Nephron (organoid): ENCODE data around the gene CCL21.
"Not testable (repeated sequence)": the region's sequence is repeated elsewhere in the genome, so short reads cannot be mapped to it uniquely, and the experiment has no call there.

Source experiments
- H3K27ac Mint-ChIP-seq, 3 experiments: 2 replicates each; pipeline ENCODE4 v1.8.0; 2020; ENCODE audit warnings: mixed read lengths in 3 of 3, mild to moderate bottlenecking in 2 of 3, moderate library complexity in 1 of 3
- H3K27me3 Mint-ChIP-seq: 2 replicates; pipeline ENCODE4 v1.8.0; 2021; ENCODE audit warnings: low read depth, mild to moderate bottlenecking, moderate library complexity, mixed read lengths
- H3K36me3 Mint-ChIP-seq: 2 replicates; pipeline ENCODE4 v1.8.0; 2020; ENCODE audit warnings: low read depth, mixed read lengths
- H3K4me1 Mint-ChIP-seq: 2 replicates; pipeline ENCODE4 v1.8.0; 2020; ENCODE audit warnings: mixed read lengths
- H3K4me3 Mint-ChIP-seq, 3 experiments: 2 replicates each; pipeline ENCODE4 v1.8.0; 2020; ENCODE audit warnings: mild to moderate bottlenecking in 3 of 3, mixed read lengths in 3 of 3, moderate library complexity in 2 of 3
- H3K9me3 Mint-ChIP-seq: 2 replicates; pipeline ENCODE4 v1.8.0; 2020; ENCODE audit warnings: mixed read lengths
- CTCF ChIP-seq, 3 experiments: fragments of 200-600 bp; sonication (generic); IDR thresholded peaks; one replicate each; pipeline ENCODE4 v1.5.0; 2021; ENCODE audit warnings: antibody characterized with exemption in 3 of 3; ENCODE audit not compliant: unreplicated experiment in 3 of 3

Gene CCL21

GRCh38 chr9:34741628-34742027 lies 31.7 kb upstream of the CCL21 start:
- Mint-ChIP-seq H3K27ac (peak overlapping the region in 1 of 3 experiments; percentile 21), H3K9me3 (no peaks in the 10 kb centered on the region), H3K27me3 (no peaks in the 10 kb centered on the region), H3K36me3 (no peaks in the 10 kb centered on the region), H3K4me3 (no peak overlapping the region), H3K4me1 (peaks cover 14% of the 10 kb centered on the region)
- TF ChIP-seq CTCF (IDR thresholded peaks at IDR 0.05; ENCODE audit: unreplicated experiment in 3 of 3) = no peak

GRCh38 chr9:34740176-34740575 lies 30.2 kb upstream of the CCL21 start:
- not testable (repeated sequence) for H3K36me3 Mint-ChIP-seq

GRCh38 chr9:34737677-34738260 lies 27.8 kb upstream of the CCL21 start:
- Mint-ChIP-seq H3K36me3 (no peaks in the 10 kb centered on the region), H3K27me3 (no peaks in the 10 kb centered on the region), H3K9me3 (no peaks in the 10 kb centered on the region), H3K4me3 (no peak overlapping the region), H3K27ac (no peak overlapping the region), H3K4me1 (peaks cover 6% of the 10 kb centered on the region)
- TF ChIP-seq CTCF (IDR thresholded peaks at IDR 0.05; ENCODE audit: unreplicated experiment in 3 of 3) = no peak

More at GRCh38 chr9:34740176-34740575, 30.2 kb upstream of the CCL21 start:
- H3K27me3 Mint-ChIP-seq, H3K9me3 Mint-ChIP-seq, H3K4me3 Mint-ChIP-seq, H3K27ac Mint-ChIP-seq: not testable (repeated sequence)
- H3K4me1 Mint-ChIP-seq = peaks cover 13% of the 10 kb centered on the region

GRCh38 chr9:34734720-34735119 lies 24.8 kb upstream of the CCL21 start:
- Mint-ChIP-seq H3K27me3 (peaks cover 3% of the 10 kb centered on the region), H3K4me3 (no peak overlapping the region), H3K4me1 (no peaks in the 10 kb centered on the region), H3K9me3 (no peaks in the 10 kb centered on the region), H3K36me3 (no peaks in the 10 kb centered on the region), H3K27ac (peak overlapping the region in 1 of 3 experiments; percentile 58)
- TF ChIP-seq CTCF (IDR thresholded peaks at IDR 0.05; ENCODE audit: unreplicated experiment in 3 of 3) = no peak

- Mint-ChIP-seq H3K27ac (no peak overlapping the region), H3K9me3 (no peaks in the 10 kb centered on the region), H3K27me3 (peaks cover 5% of the 10 kb centered on the region), H3K36me3 (no peaks in the 10 kb centered on the region), H3K4me1 (no peaks in the 10 kb centered on the region), H3K4me3 (no peak overlapping the region)
- TF ChIP-seq CTCF (IDR thresholded peaks at IDR 0.05; ENCODE audit: unreplicated experiment in 3 of 3) = no peak
These were observed 22.9 kb upstream of the CCL21 start for GRCh38 chr9:34732886-34733285.

GRCh38 chr9:34732478-34732877 lies 22.5 kb upstream of the CCL21 start:
- Mint-ChIP-seq H3K9me3 (no peaks in the 10 kb centered on the region), H3K27ac (no peak overlapping the region), H3K4me1 (no peaks in the 10 kb centered on the region), H3K27me3 (peaks cover 9% of the 10 kb centered on the region), H3K36me3 (no peaks in the 10 kb centered on the region), H3K4me3 (no peak overlapping the region)
- TF ChIP-seq CTCF (IDR thresholded peaks at IDR 0.05; ENCODE audit: unreplicated experiment in 3 of 3) = no peak
